Umbilical cord (tissue), 2 donors: ENCODE measurements around the gene LCE1C. TPM values are rescaled to one million over a fixed set of nuclear protein-coding genes. Genes with fewer than 3 reads are reported as not detected.

Source experiments
- DNase-seq: peaks from one replicate; pipeline ENCODE4 v3.0.0-alpha.2; 2015; ENCODE audit warnings: low spot score
- total RNA-seq: library from RNA; depleted of rRNA; stranded (reverse); fragments of >200 nt; gene quantifications from one replicate; pipeline ENCODE4 v1.2.3, GENCODE V29; 2014; ENCODE audit warnings: low replicate concordance; ENCODE audit not compliant: insufficient read depth

Gene LCE1C
- total RNA-seq, 1 donor from 2014 or later: not detected

DNA sequence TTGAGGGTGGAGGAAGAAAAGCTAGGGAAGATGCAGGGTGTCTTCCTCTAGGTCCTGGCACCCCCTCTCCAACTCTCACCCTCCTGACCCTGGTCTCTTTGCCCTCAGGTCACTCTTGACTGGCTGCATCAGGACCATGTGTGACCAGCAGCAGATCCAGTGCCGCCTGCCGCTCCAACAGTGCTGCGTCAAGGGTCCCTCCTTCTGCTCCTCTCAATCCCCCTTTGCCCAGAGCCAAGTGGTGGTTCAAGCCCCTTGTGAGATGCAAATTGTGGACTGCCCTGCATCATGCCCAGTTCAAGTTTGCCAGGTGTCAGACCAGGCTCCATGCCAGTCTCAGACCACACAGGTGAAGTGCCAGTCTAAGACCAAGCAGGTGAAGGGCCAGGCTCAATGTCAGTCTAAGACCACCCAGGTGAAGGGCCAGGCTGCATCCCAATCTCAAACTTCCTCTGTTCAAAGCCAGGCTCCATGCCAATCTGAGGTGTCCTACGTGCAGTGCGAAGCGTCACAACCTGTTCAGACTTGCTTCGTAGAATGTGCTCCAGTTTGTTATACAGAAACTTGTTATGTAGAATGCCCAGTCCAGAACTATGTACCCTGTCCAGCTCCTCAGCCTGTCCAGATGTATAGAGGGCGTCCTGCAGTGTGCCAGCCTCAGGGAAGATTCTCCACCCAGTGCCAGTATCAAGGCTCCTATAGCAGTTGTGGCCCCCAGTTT is 46.8 kb downstream of the LCE1C start:
- peak; percentile 29 for DNase-seq

DNA sequence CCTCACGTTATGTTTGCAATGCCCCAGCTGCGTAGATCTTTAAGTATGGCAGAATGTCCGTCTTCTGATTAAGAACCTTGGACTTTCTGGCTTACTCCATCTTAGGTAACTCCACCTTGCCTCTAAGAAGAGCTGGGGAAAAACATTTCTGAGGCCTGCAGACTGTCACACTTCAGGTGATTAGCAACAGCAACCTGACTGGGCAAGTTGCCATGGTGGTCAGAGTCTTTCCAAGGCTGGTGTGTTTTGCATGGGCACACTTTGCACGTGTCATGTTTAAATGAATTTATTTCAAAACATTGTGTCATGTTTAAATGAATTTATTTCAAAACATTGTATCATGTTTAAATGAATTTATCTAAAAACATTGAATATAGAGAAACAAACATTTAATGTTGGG is 47.8 kb downstream of the LCE1C start:
- peak; percentile 1 for DNase-seq

DNA sequence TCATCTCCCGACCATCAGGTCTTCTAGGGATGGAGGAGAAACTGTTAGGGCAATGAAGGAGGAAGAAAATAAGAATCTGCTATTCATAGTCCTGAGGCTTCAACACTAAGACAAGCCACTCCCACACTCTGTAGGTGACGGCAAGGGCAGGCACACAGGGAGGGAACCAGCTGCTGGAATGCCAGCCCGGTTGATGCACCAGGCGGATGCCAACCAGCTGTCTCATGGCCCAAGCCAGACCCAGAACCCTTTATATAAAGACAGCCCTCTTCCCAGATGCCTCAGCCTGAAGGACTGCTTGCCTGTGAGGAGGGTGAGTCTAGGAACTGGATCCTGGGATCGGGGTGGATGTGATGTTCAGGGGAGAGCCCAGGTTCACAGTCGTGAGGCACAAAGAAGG is 48.7 kb downstream of the LCE1C start, which contains the start of gene KPRP:
Gene KPRP, plus strand, starts transcription at position 279 of the 400 bp plus-strand sequence. CDS start 1,564 bp downstream, outside the sequence.
- DNase-seq: no peak

DNA sequence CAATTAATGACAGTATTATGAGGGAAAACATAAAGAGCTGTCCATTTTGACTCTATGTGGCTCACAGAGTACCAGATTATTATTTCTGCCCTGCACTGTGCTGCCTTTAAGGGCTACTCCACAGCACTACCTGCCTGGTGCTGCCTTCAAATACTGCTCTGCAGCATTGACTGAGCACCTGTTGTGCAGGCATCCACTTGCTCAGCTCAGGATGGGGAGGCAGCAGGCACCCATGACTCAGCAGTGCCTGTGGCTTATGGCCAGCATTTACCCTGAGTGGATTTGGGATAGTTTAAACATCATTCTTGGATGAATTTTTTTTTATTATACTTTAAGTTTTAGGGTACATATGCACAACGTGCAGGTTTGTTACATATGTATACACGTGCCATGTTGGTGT is 49.6 kb downstream of the LCE1C start:
- DNase-seq: no peak

Other genes starting within 250 kb of the LCE1C start
- not detected for gene LCE3E, start 239.9 kb downstream of the LCE1C start, total RNA-seq
- 2.4 TPM for gene LCE3D, start 226.1 kb downstream of the LCE1C start, total RNA-seq
- not detected for gene LCE3C, start 206.4 kb downstream of the LCE1C start, total RNA-seq
- not detected for gene LCE3B, start 192.8 kb downstream of the LCE1C start, total RNA-seq
- not detected for gene LCE3A, start 183.5 kb downstream of the LCE1C start, total RNA-seq
- not detected for gene LCE2D, start 143.3 kb downstream of the LCE1C start, total RNA-seq
- gene LCE2C, start 131.4 kb downstream of the LCE1C start, total RNA-seq: not detected
- gene LCE2B, start 120.5 kb downstream of the LCE1C start, total RNA-seq: not detected
- not detected for gene LCE2A, start 108.3 kb downstream of the LCE1C start, total RNA-seq
- gene LCE4A, start 98.5 kb downstream of the LCE1C start, total RNA-seq: not detected
- gene KPRP, start 48.6 kb downstream of the LCE1C start, total RNA-seq: 1.7 TPM
- not detected for gene LCE1F, start 31.5 kb downstream of the LCE1C start, total RNA-seq
- not detected for gene LCE1E, start 20.4 kb downstream of the LCE1C start, total RNA-seq
- gene LCE1D, start 9.9 kb downstream of the LCE1C start, total RNA-seq: not detected
- not detected for gene LCE1B, start 5.3 kb upstream of the LCE1C start, total RNA-seq
- not detected for gene LCE1A, start 20.8 kb upstream of the LCE1C start, total RNA-seq
- gene LCE6A, start 36.2 kb upstream of the LCE1C start, total RNA-seq: not detected
- not detected for gene LCE7A, start 53.3 kb upstream of the LCE1C start, total RNA-seq
- 3.6 TPM for gene SMCP, start 71.7 kb upstream of the LCE1C start, total RNA-seq
- 14.2 TPM for gene IVL, start 101.9 kb upstream of the LCE1C start, total RNA-seq
- not detected for gene SPRR5, start 140.6 kb upstream of the LCE1C start, total RNA-seq
- gene SPRR4, start 164.0 kb upstream of the LCE1C start, total RNA-seq: not detected
- not detected for gene SPRR1A, start 177.4 kb upstream of the LCE1C start, total RNA-seq
- 8.7 TPM for gene SPRR3, start 195.1 kb upstream of the LCE1C start, total RNA-seq
- not detected for gene SPRR1B, start 224.6 kb upstream of the LCE1C start, total RNA-seq
- gene SPRR2D, start 234.5 kb upstream of the LCE1C start, total RNA-seq: 1.2 TPM